Measurements from ENCODE around the gene LILRA6.
A peak's percentile ranks its signal among the peaks of the same experiment; 100 is the strongest.
"Not testable (repeated sequence)": the region's sequence is repeated elsewhere in the genome, so short reads cannot be mapped to it uniquely, and the experiment has no call there.

LILRA6 gene
- 0 to 0.20 reads per million in 2 donors for total RNA-seq

DNA sequence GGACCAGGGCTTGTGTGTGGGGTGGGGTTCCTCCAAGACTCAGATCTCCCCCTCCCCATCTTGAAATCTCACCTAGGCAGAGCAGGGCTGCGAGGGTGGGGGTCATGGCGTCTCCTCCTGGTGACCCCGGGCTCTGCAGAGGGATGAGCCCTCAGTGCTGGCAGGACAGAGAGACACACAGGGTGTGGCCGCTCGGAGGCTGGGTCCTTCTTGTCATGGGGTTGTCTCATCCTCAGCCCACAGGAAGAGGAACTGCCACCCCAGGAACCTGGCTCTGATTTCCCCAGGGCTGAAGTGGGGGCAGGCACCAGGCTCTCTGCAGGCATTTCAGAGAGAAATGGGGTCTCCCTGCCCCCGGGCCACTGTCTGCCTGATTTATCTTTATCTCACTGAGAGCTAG, at the start of gene LILRA6:
TSS of gene LILRA6 (minus strand) at position 145 of the 400 bp plus-strand sequence.
- not testable (repeated sequence) for DNase-seq

DNA sequence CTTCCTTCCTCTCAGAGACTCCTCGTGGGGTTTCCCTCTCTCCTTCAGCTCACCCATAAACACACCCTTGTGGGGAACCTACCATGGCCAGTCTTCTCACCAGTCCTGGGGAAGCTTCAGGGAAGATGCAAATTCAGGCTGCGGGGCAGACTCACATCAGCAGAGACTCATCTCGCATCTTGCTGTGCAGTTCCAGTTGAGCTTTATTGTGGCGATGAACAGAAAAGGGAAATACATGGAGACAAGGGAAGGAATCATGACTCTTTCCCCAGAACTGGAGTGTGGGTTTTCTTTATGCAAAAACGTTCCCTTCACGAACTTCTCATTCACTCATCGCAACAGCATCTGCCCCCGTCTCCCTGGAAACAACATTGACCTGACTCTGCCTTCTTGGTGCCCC, 46.6 kb upstream of the LILRA6 start:
- not testable (repeated sequence) for DNase-seq

DNA sequence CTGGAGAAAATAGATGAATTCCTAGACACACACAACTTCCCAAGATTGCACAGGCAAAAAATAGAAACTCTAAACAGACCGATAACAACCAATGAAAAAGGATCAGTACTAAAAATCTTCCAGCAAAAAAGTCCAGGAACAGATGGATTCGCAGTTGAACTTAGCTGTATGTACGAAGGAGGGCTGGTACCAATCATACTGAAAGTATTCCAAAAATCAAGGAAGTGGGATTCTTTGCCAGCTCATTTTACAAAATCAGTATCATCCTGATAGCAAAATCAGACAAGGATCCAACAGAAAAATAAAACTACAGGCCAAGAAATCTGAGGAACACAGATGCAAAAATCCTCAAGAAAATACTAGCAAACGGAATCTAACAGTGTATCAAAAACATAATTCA, 44.9 kb upstream of the LILRA6 start:
- no peak for DNase-seq

DNA sequence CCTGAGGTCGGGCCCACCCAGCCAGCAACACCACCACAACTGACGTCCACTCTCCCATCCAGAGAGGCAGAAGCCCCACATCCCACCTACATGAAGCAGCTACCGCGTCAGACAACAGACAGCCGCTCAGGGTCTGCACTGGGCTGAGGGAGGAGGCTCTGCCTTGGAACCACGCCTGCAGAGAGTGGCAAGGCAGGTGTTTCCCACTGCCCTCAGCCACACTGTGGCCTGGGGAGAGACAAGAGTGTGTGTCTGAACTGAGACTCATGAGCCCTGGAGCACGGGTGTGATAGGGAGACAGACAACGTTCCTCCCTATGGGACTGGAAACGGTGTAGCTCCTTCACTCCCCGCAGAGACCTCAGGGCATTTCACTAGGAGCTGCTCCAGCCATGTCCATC, 43.7 kb upstream of the LILRA6 start:
- not testable (repeated sequence) for DNase-seq

GRCh38 chr19:54285427-54286056, 43.0 kb upstream of the LILRA6 start:
- not testable (repeated sequence) for DNase-seq

GRCh38 chr19:54282686-54283470, 40.3 kb upstream of the LILRA6 start:
- no peak for DNase-seq

DNA sequence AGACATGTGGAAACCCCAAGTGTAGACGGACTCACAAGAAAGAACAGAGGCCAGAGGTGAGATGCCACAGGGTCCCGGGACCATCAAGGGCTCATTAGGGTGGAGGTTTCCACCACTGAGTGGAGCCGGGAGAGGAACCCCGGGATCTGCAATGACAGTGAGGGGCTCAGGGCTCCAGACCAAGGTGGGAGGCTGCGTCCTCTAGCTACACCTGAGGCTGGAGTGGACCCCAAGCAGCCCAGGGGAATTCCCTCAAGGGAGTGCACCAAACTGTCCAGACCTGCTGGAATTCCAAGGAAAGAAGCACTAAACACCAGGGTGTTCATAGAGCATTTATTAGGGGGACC, 39.1 kb upstream of the LILRA6 start:
- DNase-seq, result not testable (repeated sequence)

DNA sequence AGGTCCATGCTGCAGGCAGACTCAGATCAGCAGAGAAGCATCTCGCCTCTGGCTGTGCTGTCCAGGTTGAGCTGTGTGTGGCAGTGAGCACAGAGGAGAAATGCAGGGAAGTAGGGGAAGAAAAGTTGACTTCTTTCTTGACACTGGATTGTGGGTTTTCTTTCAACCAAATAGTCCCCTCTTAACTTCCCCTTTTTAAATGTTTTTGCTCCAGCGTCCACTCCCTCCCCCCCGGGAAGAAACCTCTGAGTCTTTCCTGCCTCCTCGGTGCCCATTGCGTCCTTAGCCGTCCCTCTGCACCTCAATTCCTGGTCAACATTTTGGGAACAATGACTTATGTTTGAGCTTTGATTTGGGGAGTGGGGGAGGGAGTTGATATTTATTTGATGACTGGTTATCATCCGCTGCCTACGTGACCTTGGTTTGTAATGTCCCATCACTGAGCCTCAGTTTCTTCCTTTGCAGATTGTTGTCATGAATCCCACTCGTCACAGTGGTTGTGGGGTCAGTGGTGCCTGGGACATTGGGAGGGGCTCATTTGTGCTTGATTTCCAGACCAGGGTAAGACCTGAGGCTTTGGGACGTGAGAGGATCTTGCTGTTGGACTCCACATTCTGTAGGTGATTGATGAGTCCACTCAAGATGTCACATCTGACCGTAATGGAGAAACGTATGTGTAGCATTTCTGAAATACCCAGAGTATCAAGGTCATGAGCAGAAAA, 38.6 kb upstream of the LILRA6 start, which contains the start of gene LILRB2:
TSS of gene LILRB2 (minus strand) at position 104 of the 722 bp plus-strand sequence. CDS start 614 bp downstream, outside the sequence.
- no peak for DNase-seq

DNA sequence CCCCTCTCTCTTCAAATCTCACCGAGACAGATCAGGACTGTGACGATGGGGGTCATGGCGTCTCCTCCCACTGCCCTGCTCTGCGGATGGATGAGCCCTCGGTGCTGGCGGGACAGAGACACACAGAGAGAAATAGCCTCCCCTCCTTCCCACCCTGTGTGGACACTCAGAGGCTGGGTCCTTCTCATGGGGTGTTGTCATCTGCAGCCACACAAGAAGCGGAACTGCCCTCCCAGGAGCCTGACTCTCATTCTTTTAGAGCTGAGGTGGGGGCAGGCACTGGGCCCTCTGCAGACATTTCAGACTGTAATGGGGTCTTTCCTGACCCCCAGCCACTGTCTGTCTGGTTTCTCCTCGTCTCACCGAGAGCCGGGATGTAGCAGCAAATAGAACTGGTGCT, 37.9 kb upstream of the LILRA6 start:
- DNase-seq, result not testable (repeated sequence)

- not testable (repeated sequence) for DNase-seq
Observed at GRCh38 chr19:54280025-54280424, 37.4 kb upstream of the LILRA6 start.

DNA sequence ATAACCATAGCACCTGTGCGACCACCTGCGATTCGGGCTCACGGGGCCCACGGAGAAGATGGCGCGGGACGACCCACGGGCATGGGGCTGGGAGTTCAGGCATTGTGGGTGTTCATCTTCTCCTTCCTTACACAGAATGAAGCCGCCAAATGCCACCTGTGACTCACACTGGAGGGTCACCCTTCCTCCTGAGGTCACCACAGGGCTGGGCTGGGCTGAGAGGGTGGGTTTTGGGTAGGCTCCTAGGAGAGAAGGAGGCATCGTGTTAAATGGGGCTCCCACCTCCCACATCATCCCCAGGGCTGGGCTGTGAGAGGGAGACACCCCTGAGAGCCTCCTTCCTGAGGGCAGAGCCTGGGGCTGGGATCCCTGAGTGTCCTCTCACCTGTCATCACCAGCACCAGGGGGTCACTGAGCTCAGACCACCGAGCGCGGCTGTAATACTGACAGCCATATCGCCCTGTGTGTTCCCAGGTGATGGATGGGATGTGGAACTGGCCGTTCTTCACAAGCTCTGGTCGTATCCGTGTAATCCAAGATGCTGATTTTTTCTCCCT, 36.9 kb upstream of the LILRA6 start:
- DNase-seq, result no peak

DNA sequence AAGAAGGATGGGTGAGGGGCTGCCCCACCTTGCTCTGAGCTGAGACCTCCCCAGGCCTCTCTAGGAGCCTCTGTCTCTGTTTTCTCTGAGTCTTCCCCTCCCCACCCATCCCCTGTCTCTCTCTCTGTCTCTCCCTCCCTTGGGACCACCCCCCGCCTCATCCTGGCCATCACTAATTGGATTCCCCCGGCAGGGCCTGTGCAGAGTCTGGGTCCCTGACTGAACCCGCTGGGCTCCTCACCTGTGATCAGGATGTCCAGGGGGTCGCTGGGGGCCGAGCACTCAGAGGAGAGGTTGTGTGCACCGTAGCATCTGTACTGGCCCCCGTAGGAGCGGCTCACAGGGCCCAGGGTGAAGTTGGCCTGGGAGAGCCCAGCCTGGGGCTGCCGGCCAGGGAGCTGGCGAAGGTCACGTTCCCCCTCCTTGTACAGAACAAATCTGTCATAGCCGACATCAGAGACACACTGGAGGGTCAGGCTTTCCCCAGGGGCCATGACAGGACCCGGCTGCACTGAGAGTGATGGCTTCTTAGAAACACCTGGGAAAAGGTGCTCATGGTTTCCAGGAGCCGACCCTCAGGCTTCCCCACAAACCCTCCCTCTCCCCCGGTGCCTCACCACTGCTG, 36.1 kb upstream of the LILRA6 start:
- not testable (repeated sequence) for DNase-seq

GRCh38 chr19:54278056-54278455, 35.5 kb upstream of the LILRA6 start:
- DNase-seq, result not testable (repeated sequence)

GRCh38 chr19:54277111-54277615, 34.6 kb upstream of the LILRA6 start:
- not testable (repeated sequence) for DNase-seq

GRCh38 chr19:54275951-54276350, 33.4 kb upstream of the LILRA6 start:
- no peak for DNase-seq

DNA sequence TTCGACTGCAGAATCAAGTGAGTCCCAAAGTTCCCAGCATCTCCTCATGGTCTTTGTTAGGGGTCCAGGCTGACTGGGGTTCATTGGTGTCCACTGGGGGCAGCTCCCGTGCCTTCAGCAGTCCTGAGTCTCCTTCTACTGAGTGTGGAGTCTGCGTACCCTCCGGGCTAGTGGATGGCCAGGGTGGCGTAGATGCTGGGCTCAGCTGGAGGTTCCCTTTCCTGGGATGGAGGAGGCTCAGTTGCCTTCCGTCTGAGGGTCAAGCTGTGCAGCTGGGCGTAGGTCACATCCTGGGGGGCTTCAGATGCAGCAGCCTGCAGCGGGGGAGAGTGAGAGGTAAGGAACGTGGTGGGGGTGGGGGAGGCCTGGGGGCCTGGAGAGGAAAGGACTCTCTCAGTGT, 31.9 kb upstream of the LILRA6 start:
- DNase-seq, result not testable (repeated sequence)

- DNase-seq, result no peak
Observed at GRCh38 chr19:54273821-54274220, 31.2 kb upstream of the LILRA6 start.

DNA sequence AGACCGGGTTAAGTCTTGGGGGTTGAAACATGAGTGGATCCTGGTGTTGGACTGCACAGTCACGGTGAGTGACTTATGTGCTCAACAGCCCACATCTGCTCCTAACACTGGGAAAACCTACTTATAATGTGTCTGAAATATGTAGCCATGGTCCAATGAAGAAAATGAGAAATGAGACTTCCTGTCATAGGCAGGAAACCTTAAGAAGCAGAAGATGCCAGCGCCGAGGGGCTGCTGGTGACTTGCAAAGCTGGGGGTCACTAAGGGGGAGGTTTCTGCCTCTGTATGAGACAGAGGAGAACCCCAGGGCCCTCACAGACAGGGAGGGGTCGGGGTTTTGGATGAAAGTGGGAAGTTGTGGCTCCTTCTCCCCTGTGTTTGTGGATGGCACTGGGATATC, 29.6 kb upstream of the LILRA6 start:
- DNase-seq, result not testable (repeated sequence)

DNA sequence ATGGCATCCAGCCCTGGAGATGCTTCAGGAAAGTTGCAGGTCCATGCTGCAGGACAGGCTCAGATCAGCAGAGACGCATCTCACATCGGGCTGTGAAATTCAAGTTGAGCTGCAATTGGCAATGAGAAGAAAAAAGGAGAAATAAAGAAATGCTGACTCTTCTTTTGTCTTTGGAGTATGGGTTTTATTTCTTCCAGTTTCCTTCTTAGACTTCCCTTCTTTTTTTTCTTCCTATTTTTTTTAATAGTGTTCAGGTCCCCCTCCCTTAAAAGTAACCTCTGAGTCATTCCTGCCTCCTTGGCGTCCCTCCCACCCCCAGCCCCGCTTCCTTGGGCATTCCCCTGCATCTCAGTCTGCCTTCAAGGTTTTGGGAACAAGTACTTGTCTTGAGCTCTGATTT, 29.0 kb upstream of the LILRA6 start:
- not testable (repeated sequence) for DNase-seq

- no peak for DNase-seq
Observed at GRCh38 chr19:54271106-54271505, 28.5 kb upstream of the LILRA6 start.

- no peak for DNase-seq
Observed at GRCh38 chr19:54268936-54269335, 26.3 kb upstream of the LILRA6 start.

DNA sequence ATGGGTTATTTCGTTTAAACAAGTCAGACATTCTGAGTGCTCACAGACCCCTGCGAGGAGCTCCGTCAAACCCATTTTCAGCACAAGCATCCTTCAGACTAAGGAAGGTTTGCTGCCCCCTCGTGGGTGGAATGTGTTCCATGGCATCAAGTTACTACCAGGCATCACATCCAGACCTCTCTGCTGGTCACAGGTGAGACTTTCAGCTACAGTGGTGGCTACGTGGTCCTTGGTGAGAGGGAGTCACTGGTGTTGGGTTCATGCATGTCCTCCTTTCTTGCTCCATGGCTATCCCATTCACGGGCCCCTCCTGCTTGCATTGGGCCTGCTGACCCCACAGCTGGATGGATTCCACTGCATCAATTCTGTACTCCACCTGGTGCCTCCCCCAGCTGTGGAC, 23.5 kb upstream of the LILRA6 start:
- DNase-seq, result peak in 4 of 5 experiments; percentile 19 to 61 (median 51)

Data from T-helper 2 cell (primary cell).